A549 (cell line): ENCODE data around the gene DMBT1. TPM values are rescaled to one million over a fixed set of nuclear protein-coding genes. Genes with fewer than 3 reads are reported as not detected.

ENCODE experiments used
- ATAC-seq, 2 experiments: fragments of 200-7000 bp in 1 of 2; fragments of >200 bp in 1 of 2; cut with Nextera tagmentation in 1 of 2; cut with Tn5 transposase in 1 of 2; 3 replicates each; pipeline versions ENCODE4 v1.8.0 to v1.9.1; 2018 to 2020; ENCODE audit warnings: mild to moderate bottlenecking in 1 of 2, moderate library complexity in 1 of 2
- CTCF ChIA-PET: fragments of 300-600 bp; sonication (Branson Sonifier 250); formaldehyde crosslinking; extraction: SDS; loops from one replicate; lab custom pipeline; 2021; ENCODE audit warnings: antibody characterized with exemption, inconsistent platforms; lab: Yijun Ruan, JAX
- POLR2A ChIA-PET: fragments of 350-600 bp; formaldehyde crosslinking; extraction: SDS; loops from one replicate; lab custom pipeline; 2021; ENCODE audit warnings: antibody characterized with exemption, inconsistent platforms; lab: Yijun Ruan, JAX
- DNase-seq, 2 experiments: peaks; one replicate each; pipeline versions ENCODE4 v3.0.0 to v3.0.0-alpha.2; 2011 to 2016; ENCODE audit warnings: low read depth in 1 of 2, low spot score in 1 of 2
- FAIRE-seq: peaks from 2 replicates; lab custom pipeline; 2011; peaks lifted over from hg19 to GRCh38; lab: Jason Lieb, UNC
- H3K27ac ChIP-seq, 2 experiments: fragments of >200 bp; sonication (Bioruptor Twin); formaldehyde crosslinking; 3 replicates each; pipeline ENCODE4 v1.5.1; 2016 to 2017
- H3K4me1 ChIP-seq: fragments of >200 bp; sonication (Bioruptor Twin); formaldehyde crosslinking; 3 replicates; pipeline ENCODE4 v1.6.1; 2016
- H3K4me2 ChIP-seq: fragments of >200 bp; sonication (Bioruptor Twin); formaldehyde crosslinking; 3 replicates; pipeline ENCODE4 v1.6.1; 2016
- H3K4me3 ChIP-seq: fragments of >200 bp; sonication (Bioruptor Twin); formaldehyde crosslinking; 3 replicates; pipeline ENCODE4 v1.5.1; 2016
- H3K9me3 ChIP-seq: fragments of >200 bp; sonication (Bioruptor Twin); formaldehyde crosslinking; 3 replicates; pipeline ENCODE4 v1.6.1; 2016
- BHLHE40 ChIP-seq: IDR thresholded peaks from 2 replicates; pipeline ENCODE4 v1.6.1; 2012; ENCODE audit warnings: low read depth, low read length, inconsistent platforms
- CBX2 ChIP-seq: fragments of 200-600 bp; sonication (generic); IDR thresholded peaks from 2 replicates; pipeline ENCODE4 v1.6.1; 2016; ENCODE audit warnings: low read depth, mild to moderate bottlenecking, borderline replicate concordance
- CBX8 ChIP-seq: fragments of 200-600 bp; sonication (generic); IDR thresholded peaks from 2 replicates; pipeline ENCODE4 v1.6.1; 2016
- CTCF ChIP-seq: fragments of >200 bp; sonication (Bioruptor Twin); formaldehyde crosslinking; IDR thresholded peaks from 3 replicates; pipeline ENCODE4 v1.5.1; 2016
- E2F6 ChIP-seq: IDR thresholded peaks from 2 replicates; pipeline ENCODE4 v1.6.1; 2012; ENCODE audit warnings: low read depth, borderline replicate concordance
- HES2 ChIP-seq: fragments of >200 bp; sonication (Bioruptor Twin); formaldehyde crosslinking; IDR thresholded peaks from 2 replicates; pipeline ENCODE4 v1.6.1; 2016
- HOXB5 ChIP-seq: fragments of 250-450 bp; sonication (Bioruptor Pico); IDR thresholded peaks from 2 replicates; pipeline ENCODE4 v1.5.0; 2020; ENCODE audit warnings: mild to moderate bottlenecking, moderate library complexity
- KDM5A ChIP-seq: fragments of 200-600 bp; sonication (generic); IDR thresholded peaks from 2 replicates; pipeline ENCODE4 v1.6.1; 2016; ENCODE audit warnings: antibody characterized with exemption, mild to moderate bottlenecking
- MAZ ChIP-seq: fragments of 150-350 bp; IDR thresholded peaks from 2 replicates; pipeline ENCODE4 v1.6.1; 2014; ENCODE audit warnings: antibody characterized with exemption, low read depth, low read length, borderline replicate concordance
- PBX3 ChIP-seq: IDR thresholded peaks from 2 replicates; pipeline ENCODE4 v1.6.1; 2012
- RAD21 ChIP-seq, 2 experiments: fragments of >200 bp in 1 of 2; sonication (Bioruptor Twin) in 1 of 2; formaldehyde crosslinking in 1 of 2; IDR thresholded peaks in 1 of 2; conservative IDR thresholded peaks in 1 of 2; 2 replicates in 1 of 2; 3 replicates in 1 of 2; pipeline ENCODE4 v1.6.1; 2012 to 2018; ENCODE audit warnings: inconsistent platforms in 1 of 2
- RARB ChIP-seq: fragments of 250-450 bp; sonication (Bioruptor Pico); IDR thresholded peaks from 2 replicates; pipeline ENCODE4 v1.8.0; 2021; ENCODE audit warnings: mild to moderate bottlenecking, moderate library complexity
- RCOR1 ChIP-seq: fragments of 150-350 bp; IDR thresholded peaks from 2 replicates; pipeline ENCODE4 v1.6.1; 2014; ENCODE audit warnings: antibody characterized with exemption, low read length, low read depth
- SREBF2 ChIP-seq: fragments of 450-650 bp; IDR thresholded peaks from 2 replicates; pipeline ENCODE4 v1.6.1; 2014; ENCODE audit warnings: mild to moderate bottlenecking, moderate library complexity
- USF2 ChIP-seq: fragments of 450-650 bp; IDR thresholded peaks from 2 replicates; pipeline ENCODE4 v1.6.1; 2014; ENCODE audit warnings: antibody characterized with exemption
- ZNF302 ChIP-seq: fragments of 250-450 bp; sonication (Bioruptor Pico); IDR thresholded peaks from 2 replicates; pipeline ENCODE4 v1.9.0; 2021; ENCODE audit warnings: inconsistent platforms, mild to moderate bottlenecking, moderate library complexity
- ZSCAN20 ChIP-seq: fragments of 250-450 bp; sonication (Bioruptor Pico); IDR thresholded peaks from 2 replicates; pipeline ENCODE4 v1.8.0; 2022; ENCODE audit warnings: mild to moderate bottlenecking, moderate library complexity
- WGBS: methylation state at CpG from one replicate; pipeline ENCODE4 v1.1.6; 2017; ENCODE audit errors: missing lambda C conversion rate; 5-methylcytosine and 5-hydroxymethylcytosine counted together
- polyA plus RNA-seq, 4 experiments: library from polyadenylated mRNA; depleted of rRNA in 3 of 4; stranded (reverse); fragments of >200 nt; fragmentation: RNase III in 1 of 4; extraction: RNeasy Plus Mini Kit Qiagen cat#74134 plus additional on column Dnase treatment in 1 of 4; gene quantifications; 2 replicates in 3 of 4; 3 replicates in 1 of 4; pipeline ENCODE4 v1.2.3, GENCODE V29; 2011 to 2017

DMBT1 gene
- polyA plus RNA-seq, 2 of the 4 experiments (the other 2 are of a cell fraction) = 0.01 to 0.03 TPM

GRCh38 chr10:122682522-122682921 lies 122.0 kb downstream of the DMBT1 start (continued):
- no peak for TF ChIP-seq RAD21 (conservative IDR thresholded peaks at IDR 0.05 in 1 of 2, IDR thresholded peaks at IDR 0.05 in 1 of 2)
- TF ChIP-seq BHLHE40 = no peak
- no peak for TF ChIP-seq RCOR1
- TF ChIP-seq HES2 = no peak
- TF ChIP-seq MAZ = no peak
- no peak for TF ChIP-seq ZNF302 (CRISPR knock-in tag)
- no peak for TF ChIP-seq CBX8

GRCh38 chr10:122688293-122688989 lies 127.9 kb downstream of the DMBT1 start:
- Histone ChIP-seq H3K27ac (no peak overlapping the region), H3K4me1 (no peaks in the 10 kb centered on the region), H3K9me3 (no peaks in the 10 kb centered on the region), H3K4me2 (no peak overlapping the region), H3K4me3 (no peak overlapping the region)
- TF ChIP-seq HOXB5 (CRISPR knock-in tag) = no peak
- 0 out of 3 replicates have a peak, but pooled peaks have one; percentile 6 for TF ChIP-seq CTCF
- no peak for TF ChIP-seq SREBF2
- TF ChIP-seq CBX2 = no peak
- TF ChIP-seq RAD21 (conservative IDR thresholded peaks at IDR 0.05 in 1 of 2, IDR thresholded peaks at IDR 0.05 in 1 of 2) = peak in 1 of 2 experiments; percentile 23; a peak in 1 of 5 replicates
- ChIA-PET CTCF (interaction anchor here (0.5 to 1.5 kb wide), 4 partner anchors 11 to 237 kb away, joined by 3 to 7 read pairs (median 3); no protein-coding TSS in a partner anchor), POLR2A (no interaction called here)
- FAIRE-seq = no peak
- peak; percentile 28 to 50; a peak in 2 of 6 replicates for ATAC-seq
- DNase-seq = peak in 1 of 2 experiments; percentile 11
- 55% methylated on average over 6 of the region's 6 CpGs for WGBS

- no peak for FAIRE-seq
- POLR2A ChIA-PET = no interaction called here
Measured at GRCh38 chr10:122689146-122689820, 128.7 kb downstream of the DMBT1 start.

More at GRCh38 chr10:122689146-122689820, 128.7 kb downstream of the DMBT1 start:
- no peak for ATAC-seq
- CTCF ChIA-PET = interaction anchor here (0.5 to 1.7 kb wide), 7 partner anchors 12 to 390 kb away, joined by 3 to 7 read pairs (median 3); no protein-coding TSS in a partner anchor
- WGBS = 31% methylated on average over 6 of the region's 6 CpGs
- TF ChIP-seq E2F6 = no peak
- no peak for TF ChIP-seq USF2
- TF ChIP-seq RARB (CRISPR knock-in tag) = no peak
- no peak for TF ChIP-seq KDM5A
- TF ChIP-seq ZSCAN20 (CRISPR knock-in tag) = no peak
- TF ChIP-seq PBX3 = no peak
- TF ChIP-seq, all 56 proteins: peak for 0
- Histone ChIP-seq H3K9me3 (no peaks in the 10 kb centered on the region), H3K27ac (no peak overlapping the region), H3K4me1 (no peaks in the 10 kb centered on the region), H3K4me3 (no peak overlapping the region), H3K4me2 (no peak overlapping the region)
- DNase-seq = no peak
